Stimulated activated CD4-positive, alpha-beta T cell treated with anti-CD3 and anti-CD28 coated beads, TNF-alpha, amount 100 ng/mL, for 48 hours (primary cell): ENCODE data around the gene BTD.

Experiments
- DNase-seq, 3 donors: peaks; one replicate each; pipeline ENCODE4 v3.0.0-alpha.2; 2020; ENCODE audit warnings: low read depth in 3 of 3

BTD gene

GRCh38 chr3:15665510-15666150 lies 64.1 kb downstream of the BTD start:
- DNase-seq: no peak

- DNase-seq: no peak
Observed at GRCh38 chr3:15666277-15666676, 64.7 kb downstream of the BTD start.

GRCh38 chr3:15667484-15667883 lies 65.9 kb downstream of the BTD start:
- DNase-seq: no peak

GRCh38 chr3:15673536-15673935 lies 72.0 kb downstream of the BTD start:
- DNase-seq: no peak

GRCh38 chr3:15676259-15676658 lies 74.7 kb downstream of the BTD start:
- DNase-seq: no peak

GRCh38 chr3:15679306-15679705 lies 77.8 kb downstream of the BTD start:
- no peak for DNase-seq

- no peak for DNase-seq
Observed at GRCh38 chr3:15681668-15682067, 80.1 kb downstream of the BTD start.

- no peak for DNase-seq
Observed at GRCh38 chr3:15682561-15683185, 81.1 kb downstream of the BTD start.

- DNase-seq: no peak
Observed at GRCh38 chr3:15683253-15683652, 81.7 kb downstream of the BTD start.

GRCh38 chr3:15685927-15686326 lies 84.4 kb downstream of the BTD start:
- no peak for DNase-seq

GRCh38 chr3:15690230-15690629 lies 88.7 kb downstream of the BTD start:
- no peak for DNase-seq

GRCh38 chr3:15690748-15691147 lies 89.2 kb downstream of the BTD start:
- DNase-seq: no peak

GRCh38 chr3:15693355-15693754 lies 91.8 kb downstream of the BTD start:
- DNase-seq: no peak

- DNase-seq: no peak
Observed at GRCh38 chr3:15694628-15695027, 93.1 kb downstream of the BTD start.
